Measurements from ENCODE around the gene AAMDC. TPM values are rescaled to one million over a fixed set of nuclear protein-coding genes. Genes with fewer than 3 reads are reported as not detected.
"Not testable (repeated sequence)": the region's sequence is repeated elsewhere in the genome, so short reads cannot be mapped to it uniquely, and the experiment has no call there.

The AAMDC gene
- polyA plus RNA-seq, 3 donors, result 8.9 to 32.9 (median 28.1) TPM

GRCh38 chr11:77909277-77909676 is 88.3 kb downstream of the AAMDC start:
- no peaks in the 10 kb centered on the region for H3K27me3 Mint-ChIP-seq (ENCODE audit: low read depth in 3 of 3)
- Histone ChIP-seq H3K9me3 (replicated peaks in 1 of 2; ENCODE audit: control insufficient read depth in 1 of 2, insufficient read depth in 1 of 2, low read length in 2 of 2) (no peaks in the 10 kb centered on the region), H3K4me1 (ENCODE audit: control insufficient read depth in 1 of 2, insufficient read depth in 2 of 2, low read length in 2 of 2) (no peaks in the 10 kb centered on the region), H3K27ac (ENCODE audit: low read depth in 1 of 2, low read length in 2 of 2) (no peak overlapping the region), H3K36me3 (replicated peaks in 1 of 2; ENCODE audit: control insufficient read depth in 1 of 2, insufficient read depth in 2 of 2, low read length in 2 of 2) (peaks cover 34 to 68% of the 10 kb centered on the region in 2 donors), H3K4me3 (replicated peaks in 1 of 3; ENCODE audit: low read depth in 2 of 3, low read length in 3 of 3) (no peak overlapping the region), H2AFZ (ENCODE audit: insufficient read depth, low read depth, low read length, poor library complexity, severe bottlenecking) (no peak overlapping the region), H3K9ac (ENCODE audit: insufficient read depth, low read length, poor library complexity, severe bottlenecking) (no peak overlapping the region), H3K4me2 (replicated peaks; ENCODE audit: extremely low read depth, low read length, poor library complexity, severe bottlenecking) (no peak overlapping the region), H4K20me1 (ENCODE audit: insufficient read depth, low read length) (no peaks in the 10 kb centered on the region), H3K79me2 (ENCODE audit: insufficient read depth, low read length) (no peaks in the 10 kb centered on the region), H3K27me3 (ENCODE audit: control insufficient read depth in 2 of 2, insufficient read depth in 2 of 2, low read length in 2 of 2) (no peaks in the 10 kb centered on the region)
- H3K36me3 Mint-ChIP-seq, result peaks cover 51 to 62% of the 10 kb centered on the region in 2 donors
- TF ChIP-seq, protein P1, sequence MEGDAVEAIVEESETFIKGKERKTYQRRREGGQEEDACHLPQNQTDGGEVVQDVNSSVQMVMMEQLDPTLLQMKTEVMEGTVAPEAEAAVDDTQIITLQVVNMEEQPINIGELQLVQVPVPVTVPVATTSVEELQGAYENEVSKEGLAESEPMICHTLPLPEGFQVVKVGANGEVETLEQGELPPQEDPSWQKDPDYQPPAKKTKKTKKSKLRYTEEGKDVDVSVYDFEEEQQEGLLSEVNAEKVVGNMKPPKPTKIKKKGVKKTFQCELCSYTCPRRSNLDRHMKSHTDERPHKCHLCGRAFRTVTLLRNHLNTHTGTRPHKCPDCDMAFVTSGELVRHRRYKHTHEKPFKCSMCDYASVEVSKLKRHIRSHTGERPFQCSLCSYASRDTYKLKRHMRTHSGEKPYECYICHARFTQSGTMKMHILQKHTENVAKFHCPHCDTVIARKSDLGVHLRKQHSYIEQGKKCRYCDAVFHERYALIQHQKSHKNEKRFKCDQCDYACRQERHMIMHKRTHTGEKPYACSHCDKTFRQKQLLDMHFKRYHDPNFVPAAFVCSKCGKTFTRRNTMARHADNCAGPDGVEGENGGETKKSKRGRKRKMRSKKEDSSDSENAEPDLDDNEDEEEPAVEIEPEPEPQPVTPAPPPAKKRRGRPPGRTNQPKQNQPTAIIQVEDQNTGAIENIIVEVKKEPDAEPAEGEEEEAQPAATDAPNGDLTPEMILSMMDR (IDR thresholded peaks at IDR 0.05), result no peak
- no peak for DNase-seq
- intact Hi-C loops (cut with micrococcal nuclease), result no loop called here
- no peaks in the 10 kb centered on the region for H3K4me1 Mint-ChIP-seq
- WGBS (ENCODE audit: insufficient coverage), result no CpG with 5 or more reads among the region's 2 CpGs
- no peaks in the 10 kb centered on the region for H3K9me3 Mint-ChIP-seq
- H3K27ac Mint-ChIP-seq, result no peak overlapping the region
- no peak overlapping the region for H3K4me3 Mint-ChIP-seq

DNA sequence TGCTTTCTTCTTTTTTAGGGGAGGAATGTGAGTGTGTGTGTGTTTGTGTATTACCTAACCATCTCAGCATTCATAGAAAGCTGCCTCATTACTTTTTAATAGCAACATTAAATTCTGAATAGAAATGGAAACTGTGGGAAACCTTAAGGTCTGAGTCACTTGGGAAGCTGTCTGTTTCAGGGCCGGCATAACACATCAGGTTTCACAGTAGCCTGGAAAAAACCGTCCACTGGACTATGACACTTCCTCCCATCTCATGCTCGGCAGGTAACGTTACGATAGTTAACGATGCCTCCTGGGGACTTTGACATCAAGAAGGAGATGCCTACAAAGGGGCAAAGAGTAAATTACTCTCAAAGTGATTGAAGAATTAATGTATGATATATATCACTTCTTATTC is 89.9 kb downstream of the AAMDC start:
- H3K9me3 ChIP-seq (replicated peaks in 1 of 2; ENCODE audit: control insufficient read depth in 1 of 2, insufficient read depth in 1 of 2, low read length in 2 of 2); H4K20me1 ChIP-seq (ENCODE audit: insufficient read depth, low read length); H3K4me3 Mint-ChIP-seq; H3K79me2 ChIP-seq (ENCODE audit: insufficient read depth, low read length); DNase-seq; H2AFZ ChIP-seq (ENCODE audit: insufficient read depth, low read depth, low read length, poor library complexity, severe bottlenecking); intact Hi-C loops (cut with micrococcal nuclease); H3K4me1 Mint-ChIP-seq; H3K9me3 Mint-ChIP-seq; H3K4me1 ChIP-seq (ENCODE audit: control insufficient read depth in 1 of 2, insufficient read depth in 2 of 2, low read length in 2 of 2); H3K27ac ChIP-seq (ENCODE audit: low read depth in 1 of 2, low read length in 2 of 2); H3K4me2 ChIP-seq (replicated peaks; ENCODE audit: extremely low read depth, low read length, poor library complexity, severe bottlenecking); H3K27me3 ChIP-seq (ENCODE audit: control insufficient read depth in 2 of 2, insufficient read depth in 2 of 2, low read length in 2 of 2); H3K9ac ChIP-seq (ENCODE audit: insufficient read depth, low read length, poor library complexity, severe bottlenecking); H3K4me3 ChIP-seq (replicated peaks in 1 of 3; ENCODE audit: low read depth in 2 of 3, low read length in 3 of 3); H3K27me3 Mint-ChIP-seq (ENCODE audit: low read depth in 3 of 3); H3K27ac Mint-ChIP-seq: not testable (repeated sequence)
- H3K36me3 Mint-ChIP-seq, result peaks cover 51 to 63% of the 10 kb centered on the region in 2 donors
- 80% methylated on average over 2 of the region's 6 CpGs for WGBS (ENCODE audit: insufficient coverage)
- H3K36me3 ChIP-seq (replicated peaks in 1 of 2; ENCODE audit: control insufficient read depth in 1 of 2, insufficient read depth in 2 of 2, low read length in 2 of 2), result peaks cover 41 to 69% of the 10 kb centered on the region in 2 donors

DNA sequence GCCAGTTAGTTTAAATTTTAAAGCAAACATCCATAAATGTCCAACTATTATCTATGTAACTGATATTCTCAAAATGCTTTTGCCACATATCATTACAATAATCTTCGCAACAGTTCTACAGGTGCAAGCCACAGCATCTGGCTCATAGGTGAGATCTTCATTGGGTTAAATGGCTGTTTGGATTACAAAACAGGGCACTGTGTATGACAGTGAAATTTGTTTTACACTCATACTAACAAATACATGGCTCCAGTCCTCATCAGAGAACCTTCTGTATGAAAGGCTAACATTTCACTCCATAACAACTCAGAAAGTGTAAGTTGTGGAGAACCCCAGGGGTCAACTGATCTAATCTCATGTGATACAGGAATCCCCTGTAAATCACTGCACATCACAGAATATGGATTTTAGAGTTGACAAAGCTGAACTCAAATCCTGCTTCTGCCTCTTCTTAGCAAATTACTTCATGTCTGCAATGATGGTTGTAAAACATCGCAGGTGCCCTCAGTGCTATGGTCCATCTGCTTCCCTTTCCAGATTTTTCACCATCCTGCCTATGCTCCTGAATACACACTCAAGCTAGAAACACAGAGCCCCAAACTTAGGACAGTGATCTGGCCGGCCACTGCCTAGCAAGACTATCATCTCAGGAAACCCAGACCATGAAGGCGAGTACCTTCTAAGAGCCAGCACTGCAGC is 92.8 kb downstream of the AAMDC start:
- DNase-seq; H3K27me3 Mint-ChIP-seq (ENCODE audit: low read depth in 3 of 3); H3K9me3 Mint-ChIP-seq; H3K4me2 ChIP-seq (replicated peaks; ENCODE audit: extremely low read depth, low read length, poor library complexity, severe bottlenecking); H3K27ac ChIP-seq (ENCODE audit: low read depth in 1 of 2, low read length in 2 of 2); H4K20me1 ChIP-seq (ENCODE audit: insufficient read depth, low read length); H3K27ac Mint-ChIP-seq; H3K27me3 ChIP-seq (ENCODE audit: control insufficient read depth in 2 of 2, insufficient read depth in 2 of 2, low read length in 2 of 2); H3K4me3 Mint-ChIP-seq; H3K9me3 ChIP-seq (replicated peaks in 1 of 2; ENCODE audit: control insufficient read depth in 1 of 2, insufficient read depth in 1 of 2, low read length in 2 of 2); H2AFZ ChIP-seq (ENCODE audit: insufficient read depth, low read depth, low read length, poor library complexity, severe bottlenecking); H3K79me2 ChIP-seq (ENCODE audit: insufficient read depth, low read length); H3K4me1 Mint-ChIP-seq; intact Hi-C loops (cut with micrococcal nuclease); H3K4me3 ChIP-seq (replicated peaks in 1 of 3; ENCODE audit: low read depth in 2 of 3, low read length in 3 of 3); H3K9ac ChIP-seq (ENCODE audit: insufficient read depth, low read length, poor library complexity, severe bottlenecking); H3K4me1 ChIP-seq (ENCODE audit: control insufficient read depth in 1 of 2, insufficient read depth in 2 of 2, low read length in 2 of 2): not testable (repeated sequence)
- peaks cover 25 to 55% of the 10 kb centered on the region in 2 donors for H3K36me3 ChIP-seq (replicated peaks in 1 of 2; ENCODE audit: control insufficient read depth in 1 of 2, insufficient read depth in 2 of 2, low read length in 2 of 2)
- peaks cover 49 to 60% of the 10 kb centered on the region in 2 donors for H3K36me3 Mint-ChIP-seq
- WGBS (ENCODE audit: insufficient coverage), result no CpG with 5 or more reads among the region's 4 CpGs

DNA sequence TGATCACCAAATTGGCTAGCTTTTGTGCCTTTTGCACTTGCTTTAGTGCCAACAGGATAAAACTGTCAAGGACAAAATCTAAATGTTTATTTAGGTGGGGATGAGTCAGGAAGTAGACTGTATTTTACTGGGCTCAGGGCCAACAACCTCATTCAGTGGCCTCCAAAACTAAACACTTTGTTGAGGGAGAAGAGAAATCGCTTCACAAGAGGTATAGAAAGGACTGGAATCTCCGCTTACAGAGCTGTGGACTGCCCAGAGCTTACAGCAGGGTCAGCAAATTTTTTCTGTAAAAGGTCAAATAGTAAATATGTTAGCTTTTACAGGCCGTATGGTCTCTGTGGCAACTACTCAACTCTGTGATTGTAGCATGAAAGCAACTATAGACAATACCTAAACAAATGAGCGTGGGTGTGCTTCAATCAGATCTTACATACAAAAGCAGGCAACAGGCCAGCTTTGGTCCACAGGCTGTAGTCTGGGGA is 93.4 kb downstream of the AAMDC start:
- H3K4me1 Mint-ChIP-seq; H3K4me3 ChIP-seq (replicated peaks in 1 of 3; ENCODE audit: low read depth in 2 of 3, low read length in 3 of 3); H3K27ac ChIP-seq (ENCODE audit: low read depth in 1 of 2, low read length in 2 of 2); H3K27me3 ChIP-seq (ENCODE audit: control insufficient read depth in 2 of 2, insufficient read depth in 2 of 2, low read length in 2 of 2); H3K9me3 ChIP-seq (replicated peaks in 1 of 2; ENCODE audit: control insufficient read depth in 1 of 2, insufficient read depth in 1 of 2, low read length in 2 of 2); H3K27ac Mint-ChIP-seq; DNase-seq; H4K20me1 ChIP-seq (ENCODE audit: insufficient read depth, low read length); H2AFZ ChIP-seq (ENCODE audit: insufficient read depth, low read depth, low read length, poor library complexity, severe bottlenecking); H3K4me1 ChIP-seq (ENCODE audit: control insufficient read depth in 1 of 2, insufficient read depth in 2 of 2, low read length in 2 of 2); intact Hi-C loops (cut with micrococcal nuclease); H3K9ac ChIP-seq (ENCODE audit: insufficient read depth, low read length, poor library complexity, severe bottlenecking); H3K4me3 Mint-ChIP-seq; H3K27me3 Mint-ChIP-seq (ENCODE audit: low read depth in 3 of 3); H3K4me2 ChIP-seq (replicated peaks; ENCODE audit: extremely low read depth, low read length, poor library complexity, severe bottlenecking); H3K9me3 Mint-ChIP-seq; H3K79me2 ChIP-seq (ENCODE audit: insufficient read depth, low read length): not testable (repeated sequence)
- 83% methylated on average over 3 of the region's 4 CpGs for WGBS (ENCODE audit: insufficient coverage)
- H3K36me3 Mint-ChIP-seq, result peaks cover 50 to 63% of the 10 kb centered on the region in 2 donors
- H3K36me3 ChIP-seq (replicated peaks in 1 of 2; ENCODE audit: control insufficient read depth in 1 of 2, insufficient read depth in 2 of 2, low read length in 2 of 2), result peaks cover 22 to 55% of the 10 kb centered on the region in 2 donors
